HG03025 (cell line): ENCODE results near the gene ANLN.
"Not testable (repeated sequence)": the region's sequence is repeated elsewhere in the genome, so short reads cannot be mapped to it uniquely, and the experiment has no call there.

Source experiments
- ATAC-seq: cut with Tn5 transposase; IDR thresholded peaks from one replicate; pipeline ENCODE4 v1.9.1; 2021; ENCODE audit warnings: mild to moderate bottlenecking, moderate library complexity; ENCODE audit not compliant: unreplicated experiment, low FRiP score

The ANLN gene

GRCh38 chr7:36459236-36459960, 69.7 kb downstream of the ANLN start:
- no peak for ATAC-seq

GRCh38 chr7:36460811-36461429, 71.3 kb downstream of the ANLN start:
- ATAC-seq: no peak

- ATAC-seq: no peak
These were observed 73.0 kb downstream of the ANLN start for GRCh38 chr7:36462551-36463137.

- no peak for ATAC-seq
These were observed 74.6 kb downstream of the ANLN start for GRCh38 chr7:36464271-36464670.

- not testable (repeated sequence) for ATAC-seq
These were observed 76.3 kb downstream of the ANLN start for GRCh38 chr7:36466001-36466400.

GRCh38 chr7:36468370-36469101, 78.9 kb downstream of the ANLN start:
- no peak for ATAC-seq

- ATAC-seq: no peak
These were observed 79.6 kb downstream of the ANLN start for GRCh38 chr7:36469236-36469635.

GRCh38 chr7:36472141-36472729, 82.6 kb downstream of the ANLN start:
- no peak for ATAC-seq

GRCh38 chr7:36473454-36474282, 84.0 kb downstream of the ANLN start:
- no peak for ATAC-seq

GRCh38 chr7:36474283-36475010, 84.8 kb downstream of the ANLN start:
- no peak for ATAC-seq

- ATAC-seq: no peak
These were observed 85.3 kb downstream of the ANLN start for GRCh38 chr7:36475011-36475342.

GRCh38 chr7:36475381-36475780, 85.7 kb downstream of the ANLN start:
- ATAC-seq: no peak

- no peak for ATAC-seq
These were observed 89.1 kb downstream of the ANLN start for GRCh38 chr7:36478745-36479144.

GRCh38 chr7:36483853-36484252, 94.2 kb downstream of the ANLN start:
- not testable (repeated sequence) for ATAC-seq

GRCh38 chr7:36484265-36484664, 94.6 kb downstream of the ANLN start:
- ATAC-seq: no peak

GRCh38 chr7:36486336-36486735, 96.7 kb downstream of the ANLN start:
- no peak for ATAC-seq

- no peak for ATAC-seq
These were observed 98.2 kb downstream of the ANLN start for GRCh38 chr7:36487756-36488336.

- ATAC-seq: not testable (repeated sequence)
These were observed 99.0 kb downstream of the ANLN start for GRCh38 chr7:36488672-36489071.

GRCh38 chr7:36490419-36490830, 100.8 kb downstream of the ANLN start:
- ATAC-seq: no peak
